Fibroblast of upper back skin (primary cell): Measurements from ENCODE around the gene TARBP2.
A peak's percentile ranks its signal among the peaks of the same experiment; 100 is the strongest.

Experiments used
- DNase-seq: peaks from one replicate; pipeline ENCODE4 v3.0.0-alpha.2; 2013

The TARBP2 gene

DNA sequence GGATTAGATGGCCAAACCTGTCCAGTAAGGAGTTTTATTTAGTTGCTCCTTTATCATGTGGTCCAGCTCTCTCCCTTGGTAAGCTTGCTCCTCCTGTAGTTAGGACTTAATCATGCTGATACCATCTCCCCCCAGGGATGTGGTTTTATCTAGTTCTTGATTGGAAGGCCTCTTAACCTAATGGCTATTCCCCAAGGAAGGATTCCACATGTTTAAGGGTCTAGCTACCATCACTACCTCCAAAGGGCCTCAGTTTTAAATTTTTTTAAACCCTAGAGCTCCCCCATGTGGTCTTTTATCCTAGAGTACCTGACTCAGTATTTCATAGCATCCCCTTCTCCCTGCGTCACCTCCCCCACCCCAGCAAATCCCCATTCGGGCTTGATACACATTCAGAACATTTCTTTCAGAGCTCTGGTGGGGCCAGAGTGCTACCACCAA, 24.3 kb upstream of the TARBP2 start:
- DNase-seq = peak; percentile 46

DNA sequence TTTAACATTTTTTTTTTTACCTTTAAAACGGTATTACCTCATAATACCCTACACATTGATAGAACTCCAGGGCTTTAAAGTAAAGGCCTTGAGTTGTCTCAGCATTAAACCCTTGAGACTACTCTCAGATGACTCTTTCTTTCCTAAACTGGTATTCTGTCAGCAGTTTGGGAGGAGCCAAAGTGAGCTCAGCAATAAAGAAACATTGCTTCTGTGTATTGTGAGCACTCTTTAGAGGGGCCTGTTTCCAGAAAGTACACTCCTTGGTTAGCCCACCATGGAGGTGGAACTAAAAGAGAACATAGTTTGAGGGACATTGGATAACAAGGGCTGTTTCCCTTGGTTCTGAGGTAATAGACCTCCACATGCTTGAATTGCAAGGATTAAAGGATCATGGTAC, 22.2 kb upstream of the TARBP2 start:
- no peak for DNase-seq

DNA sequence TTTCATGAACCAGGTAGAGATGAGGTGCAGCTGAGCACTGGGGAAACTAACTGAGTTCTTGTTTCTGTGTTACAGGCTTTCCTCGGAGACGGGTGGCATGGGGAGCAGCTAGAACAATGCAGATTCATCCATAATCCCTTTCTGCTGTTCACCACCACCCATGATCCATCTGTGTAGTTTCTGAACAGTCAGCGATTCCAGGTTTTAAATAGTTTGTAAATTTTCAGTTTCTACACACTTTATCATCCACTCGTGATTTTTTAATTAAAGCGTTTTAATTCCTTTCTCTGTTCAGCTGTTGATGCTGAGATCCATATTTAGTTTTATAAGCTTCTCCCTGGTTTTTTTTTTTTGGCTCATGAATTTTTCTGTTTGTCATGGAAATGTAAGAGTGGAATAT, 21.8 kb upstream of the TARBP2 start:
- DNase-seq = no peak

DNA sequence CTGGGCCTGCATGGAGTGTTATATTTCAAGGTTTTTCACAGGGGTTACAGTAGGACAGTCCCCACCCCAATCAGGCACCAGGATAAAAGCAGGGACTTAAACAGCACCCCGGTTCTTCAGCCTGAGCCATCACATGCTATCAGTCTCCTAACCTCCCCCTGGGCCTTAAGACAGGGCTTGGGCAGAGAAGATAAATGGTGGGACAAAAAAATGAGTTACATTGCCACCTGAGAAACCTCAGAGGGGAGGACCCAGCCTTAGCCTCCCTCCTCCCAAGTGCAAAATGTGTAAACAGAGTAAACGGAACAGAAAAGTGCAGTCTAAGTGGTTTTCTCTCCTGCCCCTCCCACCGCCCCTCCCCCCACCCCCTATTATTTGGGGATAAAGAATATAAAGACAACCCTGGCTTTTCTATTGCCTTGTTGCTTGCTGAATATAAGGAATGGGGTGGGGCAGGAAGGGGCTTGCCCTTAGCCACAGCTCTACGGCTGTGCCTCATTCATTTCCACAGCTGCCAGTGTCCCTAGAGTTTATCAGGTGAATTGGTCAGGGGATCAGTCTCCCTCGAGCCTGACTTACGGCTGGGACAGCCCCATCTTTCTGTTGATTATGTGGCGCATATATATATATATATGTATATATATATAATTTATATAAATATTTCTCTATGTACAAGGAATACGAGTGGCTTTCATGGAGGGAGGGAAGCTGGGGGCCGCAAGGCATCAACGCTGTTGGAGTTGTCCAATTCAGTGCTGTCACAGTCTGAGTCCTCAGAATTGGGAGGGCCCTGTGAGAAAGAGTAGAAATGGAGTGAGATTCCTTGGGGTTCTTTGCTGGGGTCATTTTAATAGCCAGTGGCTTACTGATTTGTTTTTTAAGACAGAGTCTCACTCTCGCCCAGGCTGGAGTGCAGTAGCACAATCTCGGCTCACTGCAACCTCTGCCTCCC, 20.3 kb upstream of the TARBP2 start:
- DNase-seq = no peak

DNA sequence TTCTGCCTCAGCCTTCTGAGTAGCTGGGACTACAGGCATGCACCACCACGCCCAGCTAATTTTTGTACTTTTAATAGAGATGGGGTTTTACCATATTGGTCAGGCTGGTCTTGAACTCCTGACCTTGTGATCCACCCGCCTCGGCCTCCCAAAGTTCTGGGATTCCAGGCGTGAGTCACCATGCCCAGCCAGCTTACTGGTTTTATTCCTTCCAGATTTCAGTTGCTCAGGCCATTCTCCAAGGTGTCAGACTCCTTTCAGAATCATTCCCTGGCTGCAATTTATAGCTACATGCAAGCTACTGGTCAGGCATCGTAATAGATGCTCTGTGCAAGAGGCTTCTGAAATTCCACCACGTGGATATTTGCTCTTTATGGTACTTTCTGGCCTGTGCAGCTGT, 19.6 kb upstream of the TARBP2 start:
- DNase-seq = peak; percentile 51

DNA sequence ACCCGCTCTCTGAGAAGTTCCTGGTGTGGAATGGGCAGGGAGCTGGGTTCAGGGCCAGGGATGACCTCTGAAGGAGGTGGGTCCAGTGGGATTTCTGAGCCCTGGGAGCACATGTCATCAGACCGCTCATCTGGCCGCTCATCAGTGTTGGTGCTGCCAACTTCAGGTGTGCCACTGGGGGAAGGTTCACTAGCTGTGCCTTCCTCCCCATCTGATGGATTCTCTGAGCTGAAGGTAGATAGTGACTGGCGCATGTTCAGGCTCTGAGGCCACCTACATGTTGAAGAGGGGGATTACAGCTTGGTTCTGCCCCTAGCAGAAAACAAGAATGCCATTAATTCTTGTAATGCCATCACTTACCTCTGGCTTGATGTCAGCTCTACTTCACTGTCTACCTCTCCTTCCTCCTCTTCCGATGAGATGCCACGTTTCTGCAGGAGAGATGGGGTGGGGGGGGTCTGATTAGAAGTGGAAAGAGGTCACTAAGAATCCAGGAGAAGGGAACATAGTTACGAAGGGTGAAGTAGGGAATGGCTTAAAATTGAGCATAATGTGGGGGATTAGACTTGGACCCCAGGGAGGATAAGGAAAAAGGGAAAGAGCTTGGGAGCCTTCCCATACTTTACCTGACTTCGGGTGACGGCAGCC, 19.0 kb upstream of the TARBP2 start:
- DNase-seq = peak; percentile 37

DNA sequence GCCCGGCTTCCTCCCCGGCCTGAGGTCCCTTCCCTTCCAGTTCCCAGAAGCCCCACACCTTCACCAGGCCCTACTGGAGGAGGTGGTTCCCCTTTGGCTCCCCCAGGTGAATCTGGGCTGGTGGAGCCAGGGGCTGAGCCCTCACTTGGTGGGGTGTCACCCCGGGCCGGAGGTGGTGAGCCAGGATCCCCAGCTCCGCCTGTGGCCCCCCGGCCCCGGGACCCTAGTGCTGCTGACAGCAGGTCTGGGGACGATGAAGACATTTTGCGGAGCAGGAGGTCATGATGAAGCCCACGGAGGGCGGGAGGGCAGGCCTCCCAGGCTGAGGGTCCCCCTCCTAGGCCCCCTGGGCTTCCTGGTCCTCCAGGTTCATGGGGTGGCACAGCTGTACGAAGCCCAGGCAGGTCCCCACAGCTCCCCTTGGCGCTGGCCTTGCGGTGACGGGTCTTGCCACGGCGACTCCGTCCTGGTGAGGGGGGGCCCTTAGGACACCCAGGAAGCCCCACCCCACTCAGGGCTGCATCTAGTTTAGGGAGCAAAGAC, 18.4 kb upstream of the TARBP2 start:
- DNase-seq = no peak

DNA sequence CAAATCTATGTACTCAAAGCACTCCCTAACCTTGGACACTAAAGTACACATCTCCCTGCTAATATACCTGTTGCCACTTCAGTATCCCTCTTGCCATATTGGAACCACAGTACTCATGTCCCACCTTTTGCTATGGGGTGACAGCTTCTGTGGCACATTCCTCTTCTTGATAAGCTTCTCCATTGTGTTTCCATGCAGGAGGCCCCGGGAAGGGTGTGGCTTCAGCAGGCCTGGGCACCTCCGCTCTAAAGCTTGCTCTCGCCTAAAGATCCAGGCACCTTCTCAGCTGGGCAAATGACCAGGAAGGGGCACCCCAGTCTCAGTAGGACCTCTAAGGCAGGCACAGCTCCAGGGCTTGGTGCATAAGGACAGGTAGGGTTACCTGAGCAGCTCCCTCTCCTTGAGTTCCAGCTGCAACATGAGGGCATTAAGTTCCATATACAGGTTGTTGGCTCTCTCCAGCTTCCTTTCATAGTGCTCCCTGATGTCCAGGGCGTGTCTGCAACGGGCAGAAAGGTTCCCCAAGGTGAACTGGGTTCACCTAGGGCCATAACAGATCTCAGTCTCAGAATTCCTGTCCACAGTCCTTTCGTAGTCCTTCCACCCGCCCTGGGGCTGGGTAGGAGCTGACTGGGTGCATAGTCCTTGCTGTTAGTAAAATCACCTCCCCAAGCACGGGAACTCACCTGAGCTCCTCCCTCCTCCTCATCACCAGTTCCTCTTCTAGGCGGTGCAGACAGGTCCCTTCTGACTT, 17.7 kb upstream of the TARBP2 start:
- no peak for DNase-seq

DNA sequence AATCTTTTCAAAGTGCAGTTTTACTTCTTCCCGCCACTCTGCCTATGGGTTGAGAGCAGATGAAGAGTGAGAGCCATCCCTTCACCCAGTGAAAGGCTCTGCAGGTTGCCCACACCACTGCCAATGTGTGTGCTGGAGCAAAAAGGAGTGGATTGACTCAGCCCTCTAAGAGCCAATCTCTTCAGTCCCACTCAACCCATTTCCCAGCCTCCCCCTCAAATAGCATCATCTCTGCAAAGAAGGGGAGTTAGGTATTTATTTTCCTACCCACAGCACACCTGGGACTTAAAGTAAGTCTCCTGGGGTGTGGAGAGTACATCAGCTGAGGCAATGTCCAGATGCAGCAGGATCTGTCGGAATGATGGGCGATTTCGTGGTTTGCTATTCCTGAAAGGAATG, 17.1 kb upstream of the TARBP2 start:
- no peak for DNase-seq

DNA sequence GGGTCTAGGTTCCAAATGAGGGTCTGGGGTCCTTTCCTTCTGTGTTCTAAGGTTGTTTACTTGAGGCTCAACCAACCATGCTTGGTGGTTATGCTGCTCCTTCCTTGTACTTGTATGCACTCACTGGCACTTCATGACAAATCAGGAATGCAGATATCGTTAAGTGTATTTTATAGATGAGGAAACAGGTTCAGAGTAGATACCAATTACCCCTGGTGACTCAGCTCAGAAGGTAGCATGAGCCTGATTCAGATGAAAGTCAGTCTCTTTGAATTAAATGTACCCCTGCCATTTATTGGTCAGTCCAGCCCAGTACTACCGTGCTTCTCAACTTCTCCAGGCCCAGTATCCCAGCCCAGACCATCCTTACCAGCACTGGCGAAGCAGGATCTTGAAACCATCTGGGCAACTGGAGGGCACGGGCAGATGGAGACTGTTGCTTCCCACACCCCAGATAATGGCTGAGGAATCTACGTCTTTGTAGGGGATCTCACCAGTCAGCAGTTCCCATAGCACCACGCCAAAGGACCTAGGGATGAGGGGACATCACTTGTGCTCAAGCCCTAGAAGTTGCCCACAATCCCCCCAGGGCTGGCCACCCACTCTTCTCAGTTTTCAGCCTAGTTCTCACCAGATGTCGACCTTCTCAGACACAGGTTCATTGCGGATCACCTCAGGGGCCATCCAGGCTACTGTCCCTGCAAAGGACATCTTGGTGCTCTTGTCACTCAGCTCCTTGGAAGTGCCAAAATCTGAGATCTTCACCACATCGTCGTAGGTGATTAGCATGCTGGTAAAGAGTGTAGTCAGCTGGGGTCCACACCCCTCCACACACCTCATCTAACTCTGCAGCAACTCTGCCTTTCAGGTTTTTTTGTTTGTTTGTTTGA, 16.2 kb upstream of the TARBP2 start:
- no peak for DNase-seq

DNA sequence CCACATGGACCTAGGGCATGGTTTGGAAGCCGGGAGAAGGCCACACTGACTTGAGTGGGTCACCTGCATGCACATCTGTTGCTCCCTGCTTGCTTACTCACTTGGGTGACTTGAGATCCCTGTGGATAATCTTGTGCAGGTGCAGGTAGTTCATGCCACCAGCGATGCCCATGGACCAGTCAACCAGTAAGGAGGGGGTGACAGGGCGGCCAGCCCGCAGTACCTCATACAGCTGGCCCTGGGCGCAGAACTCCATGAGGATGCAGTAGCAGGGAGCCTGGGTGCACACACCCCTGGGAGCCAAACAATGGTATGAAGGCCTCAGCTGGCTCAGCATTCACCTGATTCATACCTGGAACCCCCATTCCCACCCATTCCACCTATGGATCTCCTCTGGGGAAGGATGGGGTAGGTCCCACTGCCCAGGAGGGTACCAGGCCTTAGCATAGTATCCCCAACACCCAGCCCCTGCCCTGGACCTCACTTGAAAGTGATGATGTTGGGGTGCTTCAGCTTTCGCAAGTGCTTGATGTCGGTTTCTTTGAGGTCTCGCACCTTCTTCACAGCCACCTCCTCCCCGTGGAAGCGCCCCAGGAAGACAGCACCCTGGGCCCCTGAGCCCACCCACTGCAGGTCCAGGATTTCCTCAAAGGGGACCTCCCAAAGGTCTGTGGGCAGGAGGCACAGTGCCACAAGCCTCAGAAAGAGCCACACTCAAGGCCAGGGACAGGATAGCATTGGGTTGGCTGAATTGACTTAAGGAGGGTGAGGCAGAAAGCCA, 14.9 kb upstream of the TARBP2 start:
- no peak for DNase-seq

DNA sequence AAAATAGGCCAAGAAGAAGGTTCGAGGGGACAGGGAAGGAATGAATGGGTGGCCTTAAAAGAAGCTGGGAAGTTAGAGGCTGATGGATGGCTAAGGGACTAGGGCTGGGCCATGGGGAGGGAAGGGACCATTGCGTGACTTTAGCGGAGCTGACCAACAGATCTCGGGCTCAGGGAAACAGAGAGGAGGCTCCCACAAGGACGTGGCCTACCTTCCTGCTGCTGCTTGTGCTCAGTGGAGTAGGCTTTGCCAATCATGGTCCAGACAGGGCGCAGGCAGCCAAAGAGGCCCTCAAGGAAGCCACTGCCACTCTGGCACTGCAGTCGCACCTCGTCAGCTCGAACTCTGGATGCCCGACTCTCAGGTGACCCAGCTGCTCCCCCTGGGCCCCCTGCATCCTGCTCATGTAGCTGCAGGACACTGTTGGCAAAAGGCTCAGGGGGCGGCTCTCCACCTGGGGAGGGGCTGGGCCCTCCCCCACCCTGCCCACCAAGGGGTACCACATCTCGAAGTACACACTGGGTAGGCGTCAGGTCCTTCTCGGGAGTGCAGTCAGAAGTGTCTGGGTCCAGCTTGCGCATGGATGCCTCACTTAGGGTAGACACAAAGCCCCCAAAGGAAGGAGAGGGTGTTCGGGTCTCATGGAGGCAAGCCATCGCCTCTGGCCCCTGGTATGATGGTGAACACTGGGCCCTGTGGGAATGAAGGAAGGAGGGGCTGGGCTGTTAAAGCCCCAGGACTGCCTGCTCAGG, 14.2 kb upstream of the TARBP2 start:
- DNase-seq = no peak

DNA sequence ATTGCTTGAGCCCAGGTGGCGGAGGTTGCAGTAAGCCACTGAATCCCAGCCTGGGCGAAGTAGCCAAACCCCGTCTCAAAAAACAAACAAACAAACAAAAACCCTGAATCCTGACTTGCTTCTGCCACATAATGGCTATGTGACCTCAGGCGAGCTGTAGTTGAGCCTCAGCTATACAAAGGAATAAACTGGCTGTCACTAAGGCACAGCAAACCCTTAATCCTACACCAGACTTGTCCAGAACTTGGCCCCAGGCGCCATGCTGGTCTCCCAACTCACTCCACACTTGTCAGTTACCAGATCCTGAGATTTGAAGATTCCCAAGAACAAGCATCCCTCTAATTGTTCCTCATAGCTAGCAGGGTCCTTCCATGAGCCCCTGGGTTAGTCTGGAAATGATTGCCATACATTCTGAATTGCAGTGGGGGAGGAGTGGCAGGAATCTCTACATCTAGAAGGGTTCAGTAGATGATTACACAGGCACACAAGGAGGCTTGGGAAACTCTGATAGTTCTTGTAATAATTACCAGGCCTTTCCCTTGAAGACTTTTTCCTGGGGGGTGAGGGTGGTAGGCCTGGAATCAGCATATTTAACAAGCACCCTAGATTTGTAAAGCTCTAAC, 11.7 kb upstream of the TARBP2 start:
- no peak for DNase-seq

DNA sequence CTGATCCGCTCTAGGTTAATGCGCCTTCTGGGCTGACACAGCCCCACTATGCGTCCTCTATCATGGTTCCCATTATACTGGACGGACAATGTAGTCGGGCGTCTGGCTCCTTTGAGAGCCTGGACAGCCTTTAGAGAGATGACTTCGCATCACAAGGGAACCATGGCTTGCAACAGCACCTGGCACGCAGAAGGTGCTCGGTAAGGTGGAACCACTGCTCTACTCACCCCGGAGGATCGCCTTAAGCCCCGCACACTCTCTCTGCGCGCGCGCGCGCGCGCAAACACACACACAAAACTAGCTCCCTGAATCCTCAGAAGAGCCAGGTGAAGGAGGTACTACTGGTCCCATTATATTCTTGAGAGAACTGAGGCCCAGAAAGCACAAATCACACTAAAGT, 8.9 kb upstream of the TARBP2 start:
- DNase-seq = no peak

DNA sequence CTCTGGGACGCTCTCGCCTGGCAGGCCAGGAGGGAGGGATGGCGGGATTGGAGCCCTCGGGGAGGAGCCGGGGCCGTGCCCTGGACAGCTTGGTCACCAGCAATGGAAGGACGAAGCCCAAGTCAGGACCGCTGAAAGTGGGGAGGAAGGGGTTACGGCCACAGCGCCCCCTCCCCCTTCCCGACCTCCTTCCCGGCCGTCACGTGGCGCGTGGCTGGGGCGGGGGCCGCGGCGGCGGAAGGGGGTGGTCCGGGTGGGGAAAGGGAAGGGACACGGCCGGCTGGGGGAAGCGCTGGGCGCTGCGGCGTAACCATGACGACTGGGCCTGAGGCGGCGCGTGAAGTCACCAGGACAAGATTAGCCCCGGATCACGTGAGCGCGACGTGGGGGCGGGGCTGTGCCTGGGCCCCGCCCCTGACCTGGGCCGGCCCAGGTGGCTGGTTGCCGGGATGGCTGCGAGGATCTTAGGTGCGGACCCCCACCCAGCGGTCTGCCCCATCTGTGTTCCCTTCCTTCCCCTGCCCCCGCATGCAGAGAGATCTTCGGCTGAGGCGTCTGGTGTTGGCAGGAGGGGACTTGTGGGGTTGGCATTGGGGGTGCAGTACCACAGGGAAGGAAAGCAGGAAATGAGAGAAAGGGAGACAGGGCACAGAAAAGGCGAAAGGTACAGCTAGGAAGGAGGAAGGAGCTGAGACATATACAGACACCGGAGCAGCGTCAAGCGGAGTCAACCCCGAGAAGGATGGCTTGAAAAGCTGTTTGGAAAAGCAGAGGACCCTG, 8.1 kb upstream of the TARBP2 start:
- peak; percentile 88 for DNase-seq

DNA sequence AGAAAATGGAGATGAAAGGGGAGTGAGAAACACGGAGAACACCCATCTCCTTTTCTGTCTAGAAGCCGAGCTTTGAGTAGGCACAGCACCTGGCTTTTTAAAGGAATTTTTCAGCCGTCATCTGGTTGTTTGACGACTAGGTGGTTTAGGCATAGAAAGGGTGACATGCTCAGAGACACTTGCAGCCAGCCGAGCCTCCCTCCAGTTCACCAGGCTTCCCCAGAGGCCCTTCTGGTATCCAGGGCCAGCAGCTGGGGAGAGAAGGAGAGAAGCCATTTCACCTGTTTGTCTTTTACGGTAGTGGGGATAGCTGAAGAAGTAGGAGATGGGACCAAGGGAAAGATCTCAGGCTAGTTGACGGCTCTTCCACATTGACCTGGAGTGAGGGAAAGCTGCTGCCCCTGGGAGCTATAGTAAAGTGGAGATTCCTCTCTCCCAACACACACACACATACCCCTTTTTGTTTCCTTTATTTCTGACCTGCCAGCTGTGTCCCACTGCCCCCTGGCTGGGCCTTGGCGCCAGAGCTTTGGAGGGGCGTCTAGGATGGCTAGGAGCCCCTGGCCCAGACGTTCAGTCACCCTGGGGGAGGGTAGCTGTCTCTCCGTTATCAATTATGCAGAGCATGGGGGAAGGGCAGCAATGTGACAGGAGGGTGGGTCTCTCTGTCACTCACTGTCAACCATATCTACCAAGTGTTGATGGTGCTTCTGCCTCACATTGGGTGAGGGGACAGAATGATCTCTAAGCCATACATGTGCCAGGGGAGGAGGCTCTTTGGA, 7.3 kb upstream of the TARBP2 start:
- DNase-seq = no peak

DNA sequence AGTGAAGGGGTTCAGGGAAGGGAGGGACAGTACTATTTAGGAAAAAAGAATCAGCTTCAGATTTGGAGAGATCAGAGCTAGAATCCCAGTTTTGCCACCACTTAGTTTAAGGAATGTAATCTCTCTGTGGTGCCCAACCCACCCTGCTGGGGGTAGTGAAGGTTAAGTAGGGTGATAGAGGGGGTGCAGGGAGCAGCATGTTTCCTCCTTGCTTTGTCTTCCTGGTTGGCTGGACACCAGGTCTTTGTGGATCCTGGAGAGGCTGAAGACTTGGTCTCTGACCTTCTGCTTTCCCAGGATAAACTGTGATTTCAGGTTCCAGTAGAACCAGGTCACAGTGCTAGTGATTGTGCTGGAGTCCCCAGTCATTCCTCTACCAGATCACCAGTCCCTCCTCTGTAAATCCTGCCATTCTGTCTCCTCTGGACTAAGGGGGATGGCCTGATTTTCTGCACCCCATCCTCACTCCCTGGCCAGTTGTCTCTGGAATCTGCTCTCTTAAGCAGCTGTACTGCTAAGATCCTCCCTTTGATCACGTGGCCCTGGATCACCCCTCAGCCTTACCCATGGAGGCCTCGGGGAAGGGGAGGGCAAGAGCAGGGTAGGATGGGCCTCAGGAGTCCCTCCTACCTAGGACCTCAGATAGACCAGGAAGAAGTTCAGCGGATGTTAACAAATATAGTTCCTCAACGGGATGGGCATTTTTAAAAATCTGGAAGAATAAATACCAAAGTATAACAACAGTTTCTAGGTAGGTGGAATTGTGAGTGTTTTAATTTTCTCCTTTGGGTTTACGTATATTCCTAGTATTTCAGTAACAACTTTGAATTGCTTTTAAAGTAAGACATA, 5.0 kb upstream of the TARBP2 start:
- peak; percentile 73 for DNase-seq

DNA sequence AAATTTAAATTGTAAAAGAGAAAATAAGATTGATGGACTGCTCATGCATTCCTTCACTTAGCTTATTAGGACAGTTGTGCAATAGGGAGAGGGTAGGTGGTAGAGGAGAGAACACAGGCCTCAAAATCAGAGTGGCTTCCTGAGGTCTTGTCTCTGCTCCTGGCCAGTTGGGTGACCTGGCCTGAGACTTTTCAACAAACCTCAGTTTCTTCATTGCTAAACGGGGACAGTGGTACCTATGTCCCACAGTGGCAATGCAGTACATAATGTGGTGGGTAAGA, 4.4 kb upstream of the TARBP2 start:
- DNase-seq = no peak
